Measurements from ENCODE around the gene CRHR2. TPM values are rescaled to one million over a fixed set of nuclear protein-coding genes. Genes with fewer than 3 reads are reported as not detected.

Gene CRHR2
- total and polyA plus RNA-seq, 2 of the 4 experiments (the other 2 are of a cell fraction) = not detected

DNA sequence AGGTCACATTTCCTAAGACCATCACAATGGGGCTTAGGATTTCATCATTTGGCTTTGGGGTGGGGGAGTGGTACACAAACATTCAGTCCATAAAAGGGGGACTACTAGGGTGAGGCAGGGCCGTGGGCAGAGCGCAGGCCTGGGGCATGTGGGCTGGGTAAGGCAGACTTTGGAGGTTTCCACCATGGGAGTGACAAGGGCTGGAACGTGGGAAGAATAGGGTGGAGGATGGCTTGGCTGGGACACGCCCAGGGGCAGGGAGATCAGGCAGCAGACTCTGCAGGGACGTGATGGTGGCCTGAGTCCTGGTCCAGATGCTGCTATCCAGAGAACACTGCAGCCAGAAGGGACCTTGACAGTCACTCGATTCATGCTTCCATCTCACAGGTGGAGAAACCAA is 24.7 kb upstream of the CRHR2 start (continued):
- TF ChIP-seq RAD21 (IDR thresholded peaks at IDR 0.05; ENCODE audit: low read length) = no peak
- TF ChIP-seq CHD1 (IDR thresholded peaks at IDR 0.05; ENCODE audit: low read depth, low read length) = no peak
- TF ChIP-seq MXI1 (IDR thresholded peaks at IDR 0.05; ENCODE audit: borderline replicate concordance, low read depth, low read length) = no peak

GRCh38 chr7:30706316-30706715 is 24.1 kb upstream of the CRHR2 start:
- dilution Hi-C loops (cut with HindIII; ENCODE audit: low sequenced_read_pairs, unreplicated experiment) (no loop called here), intact Hi-C loops (cut with micrococcal nuclease) (no loop called here), in situ Hi-C loops (cut with MboI; ENCODE audit: low sequenced_read_pairs) (no loop called here)
- Histone ChIP-seq H3K4me2 (ENCODE audit: low read depth, low read length) (no peak overlapping the region), H3K14ac (replicated peaks; ENCODE audit: low read depth, low read length) (no peak overlapping the region), H3K27me3 (ENCODE audit: control insufficient read depth, insufficient read depth, low read length) (peaks cover 45% of the 10 kb centered on the region), H3K4me1 (ENCODE audit: control insufficient read depth, insufficient read depth, low read length) (no peaks in the 10 kb centered on the region), H2AK9ac (replicated peaks; ENCODE audit: low read depth, low read length, poor library complexity) (no peak overlapping the region), H3K27ac (ENCODE audit: insufficient read depth, low read length) (no peak overlapping the region), H4K8ac (ENCODE audit: low read depth in 2 of 2, low read length in 2 of 2) (no peak overlapping the region), H2BK120ac (ENCODE audit: low read depth, low read length) (no peak overlapping the region), H3K4ac (ENCODE audit: low read depth, low read length) (no peak overlapping the region), H3K36me3 (ENCODE audit: control insufficient read depth, insufficient read depth, low read length) (no peaks in the 10 kb centered on the region), H4K20me1 (ENCODE audit: insufficient read depth, low read length) (no peaks in the 10 kb centered on the region), H3K79me1 (ENCODE audit: low read depth in 1 of 2, low read length in 2 of 2) (no peaks in the 10 kb centered on the region), H3K56ac (ENCODE audit: extremely low read depth, insufficient read depth, low read length) (no peak overlapping the region), H2AFZ (replicated peaks; ENCODE audit: low read length, poor library complexity) (no peak overlapping the region), H3K4me3 (ENCODE audit: insufficient read depth, low read depth, low read length) (no peak overlapping the region), H4K5ac (ENCODE audit: low read depth, low read length) (no peak overlapping the region), H4K91ac (ENCODE audit: insufficient read depth, low read depth, low read length) (no peak overlapping the region), H2BK5ac (ENCODE audit: low read depth, low read length, poor library complexity, severe bottlenecking) (no peak overlapping the region), H2BK20ac (ENCODE audit: low read depth, low read length) (no peak overlapping the region), H2BK15ac (ENCODE audit: low read depth, low read length) (no peak overlapping the region), H2AK5ac (ENCODE audit: low read depth, low read length) (no peak overlapping the region), H3K9me1 (ENCODE audit: insufficient read depth, low read length) (no peaks in the 10 kb centered on the region), H3K18ac (ENCODE audit: low read depth, low read length) (no peak overlapping the region), H3K9ac (ENCODE audit: low read depth, low read length) (no peak overlapping the region), H3K23ac (ENCODE audit: low read depth, low read length) (no peak overlapping the region), H3K9me3 (ENCODE audit: control insufficient read depth, insufficient read depth, low read length) (no peaks in the 10 kb centered on the region)
- BruUV-seq (replicated peaks) = no TSS peak
- no peak for TF ChIP-seq BHLHE40 (IDR thresholded peaks at IDR 0.05; ENCODE audit: low read depth, low read length)
- no peak for TF ChIP-seq MAFK (IDR thresholded peaks at IDR 0.05; ENCODE audit: low read depth, low read length)
- TF ChIP-seq RAD21 (IDR thresholded peaks at IDR 0.05; ENCODE audit: low read length) = no peak
- TF ChIP-seq SMC3 (IDR thresholded peaks at IDR 0.05; ENCODE audit: low read depth, low read length) = no peak
- TF ChIP-seq MAZ (IDR thresholded peaks at IDR 0.05; ENCODE audit: borderline replicate concordance, low read depth, low read length) = no peak
- TF ChIP-seq CHD1 (IDR thresholded peaks at IDR 0.05; ENCODE audit: low read depth, low read length) = no peak
- TF ChIP-seq, protein P1, sequence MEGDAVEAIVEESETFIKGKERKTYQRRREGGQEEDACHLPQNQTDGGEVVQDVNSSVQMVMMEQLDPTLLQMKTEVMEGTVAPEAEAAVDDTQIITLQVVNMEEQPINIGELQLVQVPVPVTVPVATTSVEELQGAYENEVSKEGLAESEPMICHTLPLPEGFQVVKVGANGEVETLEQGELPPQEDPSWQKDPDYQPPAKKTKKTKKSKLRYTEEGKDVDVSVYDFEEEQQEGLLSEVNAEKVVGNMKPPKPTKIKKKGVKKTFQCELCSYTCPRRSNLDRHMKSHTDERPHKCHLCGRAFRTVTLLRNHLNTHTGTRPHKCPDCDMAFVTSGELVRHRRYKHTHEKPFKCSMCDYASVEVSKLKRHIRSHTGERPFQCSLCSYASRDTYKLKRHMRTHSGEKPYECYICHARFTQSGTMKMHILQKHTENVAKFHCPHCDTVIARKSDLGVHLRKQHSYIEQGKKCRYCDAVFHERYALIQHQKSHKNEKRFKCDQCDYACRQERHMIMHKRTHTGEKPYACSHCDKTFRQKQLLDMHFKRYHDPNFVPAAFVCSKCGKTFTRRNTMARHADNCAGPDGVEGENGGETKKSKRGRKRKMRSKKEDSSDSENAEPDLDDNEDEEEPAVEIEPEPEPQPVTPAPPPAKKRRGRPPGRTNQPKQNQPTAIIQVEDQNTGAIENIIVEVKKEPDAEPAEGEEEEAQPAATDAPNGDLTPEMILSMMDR (conservative IDR thresholded peaks at IDR 0.05; ENCODE audit: low read depth, low read length) = no peak
- TF ChIP-seq POLR2A (IDR thresholded peaks at IDR 0.05; ENCODE audit: low read depth, low read length) = no peak
- no peak for TF ChIP-seq RCOR1 (IDR thresholded peaks at IDR 0.05; ENCODE audit: insufficient replicate concordance, low read length)
- no peak for TF ChIP-seq RFX5 (IDR thresholded peaks at IDR 0.05; ENCODE audit: low read depth, low read length)
- no peak for TF ChIP-seq MXI1 (IDR thresholded peaks at IDR 0.05; ENCODE audit: borderline replicate concordance, low read depth, low read length)
- CTCF ChIA-PET = no interaction called here
- DNase-seq (no peak), ATAC-seq (ENCODE audit: low read depth) (no peak)
- POLR2A ChIA-PET (ENCODE audit: unreplicated experiment) = no interaction called here
- WGBS, 2 experiments (ENCODE audit: extremely low coverage in 2 of 2, insufficient read length in 1 of 2) = 60% methylated on average over 1 of the region's 6 CpGs; no CpG with 5 or more reads in 1 of the 2 experiments
